Measurements from ENCODE around the gene USP36. TPM values are rescaled to one million over a fixed set of nuclear protein-coding genes. Genes with fewer than 3 reads are reported as not detected.

Gene USP36
- total RNA-seq, 1 donor from 2014 or later, result 36.4 TPM

DNA sequence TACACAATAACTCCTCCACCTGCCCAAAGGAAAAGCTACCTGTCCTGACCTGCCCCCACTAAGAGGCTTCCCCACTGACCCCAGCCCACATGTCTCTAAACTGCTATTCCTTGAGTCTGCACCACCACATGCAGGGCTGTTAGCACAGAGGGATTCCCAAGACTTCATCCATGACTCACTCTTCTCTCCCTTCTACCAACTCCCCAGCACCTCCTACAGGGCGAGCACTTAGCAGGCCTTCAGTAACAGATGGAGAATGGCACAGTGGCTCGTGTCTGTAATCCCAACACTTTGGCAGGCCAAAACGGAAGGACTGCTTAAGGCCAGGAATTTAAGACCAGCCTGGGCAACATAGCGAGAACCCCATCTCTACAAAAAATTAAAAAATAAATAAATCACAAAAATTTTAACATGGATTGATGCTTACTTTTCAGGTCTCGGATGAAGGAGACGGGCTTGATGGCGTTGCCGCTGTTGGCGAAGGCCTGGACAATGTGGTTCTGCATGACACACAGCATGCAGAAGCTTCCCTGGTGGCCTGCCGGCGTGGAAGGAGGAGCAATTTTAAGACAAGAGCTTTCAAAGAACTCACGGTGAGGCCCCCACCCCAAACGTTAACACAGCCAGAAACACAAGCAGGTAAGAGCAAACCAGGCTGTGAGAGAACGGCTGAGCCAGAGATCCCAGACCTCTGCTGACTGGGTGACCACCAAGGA is 12.0 kb downstream of the USP36 start:
- no peak overlapping the region for H3K4me3 ChIP-seq (ENCODE audit: low read depth, low read length)
- TF ChIP-seq, protein P1, sequence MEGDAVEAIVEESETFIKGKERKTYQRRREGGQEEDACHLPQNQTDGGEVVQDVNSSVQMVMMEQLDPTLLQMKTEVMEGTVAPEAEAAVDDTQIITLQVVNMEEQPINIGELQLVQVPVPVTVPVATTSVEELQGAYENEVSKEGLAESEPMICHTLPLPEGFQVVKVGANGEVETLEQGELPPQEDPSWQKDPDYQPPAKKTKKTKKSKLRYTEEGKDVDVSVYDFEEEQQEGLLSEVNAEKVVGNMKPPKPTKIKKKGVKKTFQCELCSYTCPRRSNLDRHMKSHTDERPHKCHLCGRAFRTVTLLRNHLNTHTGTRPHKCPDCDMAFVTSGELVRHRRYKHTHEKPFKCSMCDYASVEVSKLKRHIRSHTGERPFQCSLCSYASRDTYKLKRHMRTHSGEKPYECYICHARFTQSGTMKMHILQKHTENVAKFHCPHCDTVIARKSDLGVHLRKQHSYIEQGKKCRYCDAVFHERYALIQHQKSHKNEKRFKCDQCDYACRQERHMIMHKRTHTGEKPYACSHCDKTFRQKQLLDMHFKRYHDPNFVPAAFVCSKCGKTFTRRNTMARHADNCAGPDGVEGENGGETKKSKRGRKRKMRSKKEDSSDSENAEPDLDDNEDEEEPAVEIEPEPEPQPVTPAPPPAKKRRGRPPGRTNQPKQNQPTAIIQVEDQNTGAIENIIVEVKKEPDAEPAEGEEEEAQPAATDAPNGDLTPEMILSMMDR (conservative IDR thresholded peaks at IDR 0.05; ENCODE audit: low read depth, low read length), result peak; percentile 60
- DNase-seq (ENCODE audit: low read depth), result no peak

DNA sequence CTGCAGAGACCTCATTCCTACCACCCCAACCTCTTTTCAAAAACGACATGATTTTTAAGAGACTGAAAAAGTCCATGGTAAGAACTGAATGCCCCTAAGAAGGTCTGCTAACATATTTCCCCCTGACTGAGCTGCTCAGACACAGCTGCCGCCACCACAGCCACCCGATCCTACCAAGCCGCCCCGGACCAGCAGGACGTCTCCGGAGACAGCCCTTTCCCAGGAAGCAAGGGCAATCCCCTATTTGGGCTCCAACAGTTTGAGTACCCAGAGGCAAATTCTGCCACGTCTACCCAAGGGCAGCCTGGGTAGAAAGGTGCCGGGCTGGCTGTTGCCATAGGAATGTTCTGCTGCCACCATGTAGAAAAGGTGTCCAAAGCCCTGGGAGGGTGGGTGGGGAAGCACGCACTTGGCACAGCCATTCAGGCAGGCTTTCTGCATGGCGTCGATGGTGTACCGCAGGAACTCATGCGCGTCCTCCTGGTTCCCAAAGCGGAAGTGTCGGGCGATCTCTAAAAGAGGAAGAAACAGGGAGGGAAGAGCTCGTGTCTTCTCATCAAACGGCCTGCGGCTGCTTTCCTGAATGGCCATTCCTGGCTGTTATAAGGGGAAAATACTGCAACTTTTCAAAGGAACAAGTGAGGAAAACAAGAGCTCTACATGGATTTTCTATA is 13.6 kb downstream of the USP36 start:
- TF ChIP-seq, protein P1 (conservative IDR thresholded peaks at IDR 0.05; ENCODE audit: low read depth, low read length), result no peak
- H3K4me3 ChIP-seq (ENCODE audit: low read depth, low read length), result no peak overlapping the region
- DNase-seq (ENCODE audit: low read depth), result no peak

DNA sequence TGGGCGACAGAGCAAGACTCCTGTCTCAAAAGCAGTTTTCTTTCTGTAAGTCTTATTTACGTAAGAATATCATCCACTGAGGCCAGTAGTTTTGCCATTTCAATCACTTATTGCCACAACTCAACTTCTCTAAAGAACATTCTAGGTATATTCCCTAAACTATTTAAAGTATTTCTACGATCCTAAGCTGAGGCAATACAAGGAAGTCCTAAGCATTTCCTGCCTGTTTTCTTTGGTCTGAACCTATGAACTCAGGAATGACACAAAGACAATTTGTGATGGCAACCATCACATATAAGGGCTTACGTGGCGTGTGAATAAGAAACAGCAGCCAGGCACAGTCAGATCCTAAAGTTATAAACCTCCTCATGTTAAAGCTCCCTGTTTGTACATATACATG is 14.2 kb downstream of the USP36 start:
- TF ChIP-seq, protein P1 (conservative IDR thresholded peaks at IDR 0.05; ENCODE audit: low read depth, low read length), result no peak
- H3K4me3 ChIP-seq (ENCODE audit: low read depth, low read length), result no peak overlapping the region
- DNase-seq (ENCODE audit: low read depth), result no peak

DNA sequence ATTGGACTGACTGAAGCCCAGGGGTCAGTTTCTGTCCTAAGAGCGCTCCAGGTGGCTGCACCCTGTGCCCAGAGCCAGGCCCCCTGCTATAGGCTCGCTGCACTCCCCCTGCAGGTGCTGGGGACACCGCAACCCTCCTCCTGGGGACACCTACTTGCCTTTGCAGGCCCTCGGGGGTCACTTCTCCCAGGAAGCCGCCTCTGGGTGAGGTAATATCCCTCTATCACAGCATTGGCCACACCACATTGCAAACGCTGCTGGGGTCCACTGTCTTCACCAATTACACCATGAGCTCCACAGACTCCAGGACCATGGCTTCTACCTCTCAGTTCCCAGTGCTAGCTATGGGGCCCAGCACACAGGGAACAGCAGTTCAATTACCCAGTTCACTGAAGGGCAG is 14.9 kb downstream of the USP36 start:
- TF ChIP-seq, protein P1 (conservative IDR thresholded peaks at IDR 0.05; ENCODE audit: low read depth, low read length), result no peak
- DNase-seq (ENCODE audit: low read depth), result no peak

DNA sequence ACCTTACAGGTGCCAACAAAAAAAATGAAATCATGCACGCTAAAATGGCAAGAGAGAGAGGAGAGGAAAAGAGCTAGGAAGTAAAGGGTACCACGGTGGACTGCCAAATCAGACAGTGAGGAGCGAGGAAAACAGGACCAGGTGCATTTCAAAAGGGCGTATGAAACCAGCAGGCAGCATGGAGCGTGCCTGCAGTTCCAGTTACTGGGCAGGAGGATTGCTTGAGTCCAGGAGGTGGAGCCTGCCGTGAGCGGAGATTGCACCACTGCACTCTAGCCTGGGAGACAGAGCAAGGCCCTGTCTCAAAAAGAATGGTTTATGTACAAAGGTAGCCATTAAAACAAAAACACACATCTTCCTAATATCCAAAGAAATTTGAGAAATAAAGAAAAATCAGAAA is 16.4 kb downstream of the USP36 start:
- DNase-seq (ENCODE audit: low read depth), result no peak
- H3K4me3 ChIP-seq (ENCODE audit: low read depth, low read length), result no peak overlapping the region
- TF ChIP-seq, protein P1 (conservative IDR thresholded peaks at IDR 0.05; ENCODE audit: low read depth, low read length), result no peak

More for the DNA sequence above, 14.9 kb downstream of the USP36 start:
- no peak overlapping the region for H3K4me3 ChIP-seq (ENCODE audit: low read depth, low read length)

DNA sequence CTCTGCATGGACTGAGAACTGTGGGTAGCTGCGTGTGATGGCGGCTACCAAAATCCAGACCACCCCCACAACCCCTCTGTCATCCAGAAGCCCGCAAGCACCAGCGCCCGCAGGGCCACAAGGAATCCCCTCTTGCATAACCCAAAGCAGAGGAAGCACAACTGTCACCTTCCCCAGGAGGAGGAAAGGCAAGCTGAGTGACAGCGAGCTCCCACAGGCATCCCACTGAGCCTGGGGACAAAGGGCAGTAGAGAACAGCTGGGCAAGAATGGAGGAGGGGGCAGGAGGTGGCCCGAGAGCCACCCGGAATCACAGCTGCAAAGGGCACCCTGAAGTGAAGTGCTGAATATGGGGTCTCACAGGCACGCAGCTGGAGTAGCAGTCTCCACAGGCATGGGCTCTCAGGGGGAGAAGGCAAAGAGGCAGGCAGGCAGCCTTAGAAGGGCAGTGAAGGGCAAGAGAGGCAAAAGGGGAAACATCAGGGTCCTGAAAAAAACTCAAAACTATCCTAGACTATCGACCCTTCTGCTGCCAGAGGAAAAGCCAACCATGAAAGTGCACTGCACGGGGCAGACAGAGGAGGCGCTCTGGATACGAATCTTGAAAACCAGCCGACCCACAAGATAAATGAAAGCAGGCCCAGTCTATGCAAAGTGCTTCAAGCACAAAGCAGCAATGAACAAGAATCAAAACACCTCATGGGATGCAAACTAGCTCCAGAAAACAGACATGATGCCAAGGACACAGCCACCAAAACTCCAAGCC is 17.1 kb downstream of the USP36 start:
- H3K4me3 ChIP-seq (ENCODE audit: low read depth, low read length), result no peak overlapping the region
- TF ChIP-seq, protein P1 (conservative IDR thresholded peaks at IDR 0.05; ENCODE audit: low read depth, low read length), result peak; percentile 13
- DNase-seq (ENCODE audit: low read depth), result no peak

Data from epithelial cell of proximal tubule (primary cell).